ENCODE data around the gene WNT2.

Gene WNT2

GRCh38 chr7:117322741-117323304, at the start of gene WNT2:
TSS of gene WNT2 (minus strand) at chr7:117323058. CDS start at chr7:117322989, 69 bp downstream.
- no peak for DNase-seq
- in situ Hi-C loops (cut with HindIII; ENCODE audit: low pct_ligation_motif_present, low pct_unique_long_range_greater_than_20kb, low sequenced_read_pairs): no loop called here

- in situ Hi-C loops (cut with HindIII; ENCODE audit: low pct_ligation_motif_present, low pct_unique_long_range_greater_than_20kb, low sequenced_read_pairs): no loop called here
- DNase-seq: no peak
These were observed 49.2 kb upstream of the WNT2 start for GRCh38 chr7:117372073-117372472.

- in situ Hi-C loops (cut with HindIII; ENCODE audit: low pct_ligation_motif_present, low pct_unique_long_range_greater_than_20kb, low sequenced_read_pairs): no loop called here
These were observed 41.7 kb upstream of the WNT2 start for GRCh38 chr7:117364339-117365080.

GRCh38 chr7:117362294-117362888, 39.5 kb upstream of the WNT2 start:
- in situ Hi-C loops (cut with HindIII; ENCODE audit: low pct_ligation_motif_present, low pct_unique_long_range_greater_than_20kb, low sequenced_read_pairs): no loop called here
- DNase-seq: no peak

More at GRCh38 chr7:117364339-117365080, 41.7 kb upstream of the WNT2 start:
- no peak for DNase-seq

- in situ Hi-C loops (cut with HindIII; ENCODE audit: low pct_ligation_motif_present, low pct_unique_long_range_greater_than_20kb, low sequenced_read_pairs): no loop called here
- no peak for DNase-seq
These were observed 27.2 kb upstream of the WNT2 start for GRCh38 chr7:117350027-117350426.

GRCh38 chr7:117349570-117349969, 26.7 kb upstream of the WNT2 start:
- in situ Hi-C loops (cut with HindIII; ENCODE audit: low pct_ligation_motif_present, low pct_unique_long_range_greater_than_20kb, low sequenced_read_pairs): no loop called here
- no peak for DNase-seq

- in situ Hi-C loops (cut with HindIII; ENCODE audit: low pct_ligation_motif_present, low pct_unique_long_range_greater_than_20kb, low sequenced_read_pairs): no loop called here
- DNase-seq: no peak
These were observed 25.3 kb upstream of the WNT2 start for GRCh38 chr7:117347962-117348672.

- in situ Hi-C loops (cut with HindIII; ENCODE audit: low pct_ligation_motif_present, low pct_unique_long_range_greater_than_20kb, low sequenced_read_pairs): no loop called here
- no peak for DNase-seq
These were observed 24.6 kb upstream of the WNT2 start for GRCh38 chr7:117347480-117347879.

GRCh38 chr7:117346161-117346560, 23.3 kb upstream of the WNT2 start:
- in situ Hi-C loops (cut with HindIII; ENCODE audit: low pct_ligation_motif_present, low pct_unique_long_range_greater_than_20kb, low sequenced_read_pairs): no loop called here
- DNase-seq: no peak

- no peak for DNase-seq
- in situ Hi-C loops (cut with HindIII; ENCODE audit: low pct_ligation_motif_present, low pct_unique_long_range_greater_than_20kb, low sequenced_read_pairs): no loop called here
These were observed 15.2 kb upstream of the WNT2 start for GRCh38 chr7:117338020-117338419.

- in situ Hi-C loops (cut with HindIII; ENCODE audit: low pct_ligation_motif_present, low pct_unique_long_range_greater_than_20kb, low sequenced_read_pairs): no loop called here
- DNase-seq: no peak
These were observed 10.3 kb upstream of the WNT2 start for GRCh38 chr7:117333168-117333567.

GRCh38 chr7:117332031-117332430, 9.2 kb upstream of the WNT2 start:
- in situ Hi-C loops (cut with HindIII; ENCODE audit: low pct_ligation_motif_present, low pct_unique_long_range_greater_than_20kb, low sequenced_read_pairs): no loop called here
- no peak for DNase-seq

GRCh38 chr7:117325836-117326235, 3.0 kb upstream of the WNT2 start:
- no peak for DNase-seq
- in situ Hi-C loops (cut with HindIII; ENCODE audit: low pct_ligation_motif_present, low pct_unique_long_range_greater_than_20kb, low sequenced_read_pairs): no loop called here

GRCh38 chr7:117324960-117325359, 2.1 kb upstream of the WNT2 start:
- no peak for DNase-seq
- in situ Hi-C loops (cut with HindIII; ENCODE audit: low pct_ligation_motif_present, low pct_unique_long_range_greater_than_20kb, low sequenced_read_pairs): no loop called here

- in situ Hi-C loops (cut with HindIII; ENCODE audit: low pct_ligation_motif_present, low pct_unique_long_range_greater_than_20kb, low sequenced_read_pairs): no loop called here
- DNase-seq: peak; percentile 13
These were observed 1.2 kb upstream of the WNT2 start for GRCh38 chr7:117323851-117324711.

GRCh38 chr7:117323305-117323850, 520 bp upstream of the WNT2 start:
- in situ Hi-C loops (cut with HindIII; ENCODE audit: low pct_ligation_motif_present, low pct_unique_long_range_greater_than_20kb, low sequenced_read_pairs): no loop called here
- peak; percentile 23 for DNase-seq

- in situ Hi-C loops (cut with HindIII; ENCODE audit: low pct_ligation_motif_present, low pct_unique_long_range_greater_than_20kb, low sequenced_read_pairs): no loop called here
- no peak for DNase-seq
These were observed 2.3 kb downstream of the WNT2 start for GRCh38 chr7:117320523-117320922.

- no peak for DNase-seq
- in situ Hi-C loops (cut with HindIII; ENCODE audit: low pct_ligation_motif_present, low pct_unique_long_range_greater_than_20kb, low sequenced_read_pairs): no loop called here
These were observed 3.7 kb downstream of the WNT2 start for GRCh38 chr7:117319181-117319580.
